Mesenchymal stem cell (in vitro differentiated cells and primary cell): ENCODE measurements around the gene STRADA.

Experiments used
- DNase-seq: peaks from one replicate; pipeline ENCODE4 v3.0.0-alpha.2; 2013
- H2AFZ ChIP-seq: one replicate; pipeline ENCODE4 v1.6.1; 2013; ENCODE audit warnings: low read depth, mild to moderate bottlenecking, control low read depth, inconsistent platforms, low read length, moderate library complexity
- H2AK5ac ChIP-seq: 2 replicates; pipeline ENCODE4 v1.6.1; 2013; ENCODE audit warnings: low read length, moderate library complexity, mild to moderate bottlenecking, inconsistent platforms; ENCODE audit not compliant: severe bottlenecking
- H2BK120ac ChIP-seq: one replicate; pipeline ENCODE4 v1.6.1; 2013; ENCODE audit warnings: low read depth, mild to moderate bottlenecking, inconsistent platforms, low read length, moderate library complexity
- H2BK12ac ChIP-seq, 2 experiments: one replicate each; pipeline ENCODE4 v1.6.1; 2013; ENCODE audit warnings: inconsistent platforms in 2 of 2, low read length in 2 of 2, mild to moderate bottlenecking in 2 of 2, moderate library complexity in 2 of 2, control low read depth in 1 of 2
- H2BK15ac ChIP-seq: one replicate; pipeline ENCODE4 v1.6.1; 2013; ENCODE audit warnings: mild to moderate bottlenecking, low read depth, inconsistent platforms; ENCODE audit not compliant: poor library complexity, severe bottlenecking
- H2BK5ac ChIP-seq: 2 replicates; pipeline ENCODE4 v1.6.1; 2013; ENCODE audit warnings: low read depth, mild to moderate bottlenecking, low read length, control low read depth, inconsistent platforms; ENCODE audit not compliant: poor library complexity, severe bottlenecking
- H3K14ac ChIP-seq, 2 experiments: one replicate each; pipeline ENCODE4 v1.6.1; 2013; ENCODE audit warnings: inconsistent platforms in 2 of 2, low read length in 2 of 2, control low read depth in 1 of 2, mild to moderate bottlenecking in 1 of 2, moderate library complexity in 1 of 2
- H3K18ac ChIP-seq, 2 experiments: one replicate each; pipeline ENCODE4 v1.6.1; 2013; ENCODE audit warnings: inconsistent platforms in 2 of 2, low read length in 2 of 2, control low read depth in 1 of 2, low read depth in 1 of 2, mild to moderate bottlenecking in 1 of 2
- H3K23ac ChIP-seq, 2 experiments: one replicate each; pipeline ENCODE4 v1.6.1; 2013; ENCODE audit warnings: inconsistent platforms in 2 of 2, low read length in 2 of 2, mild to moderate bottlenecking in 2 of 2, moderate library complexity in 2 of 2, control low read depth in 1 of 2
- H3K27ac ChIP-seq: 2 replicates; pipeline ENCODE4 v1.5.1; 2013; ENCODE audit warnings: mild to moderate bottlenecking, moderate library complexity, low read length, control low read depth, inconsistent platforms; ENCODE audit not compliant: poor library complexity, severe bottlenecking
- H3K27me3 ChIP-seq, 2 experiments: 2 replicates each; pipeline versions ENCODE4 v1.6.1 to v1.7.0; 2013; ENCODE audit warnings: low read length in 2 of 2, mild to moderate bottlenecking in 2 of 2, moderate library complexity in 2 of 2, control low read depth in 1 of 2, inconsistent platforms in 1 of 2; ENCODE audit not compliant: control insufficient read depth in 1 of 2, insufficient read depth in 1 of 2
- H3K36me3 ChIP-seq, 2 experiments: 2 replicates each; pipeline versions ENCODE4 v1.6.1 to v1.7.0; 2013; ENCODE audit warnings: low read length in 2 of 2, control low read depth in 1 of 2, inconsistent platforms in 1 of 2, low read depth in 1 of 2, mild to moderate bottlenecking in 1 of 2; ENCODE audit not compliant: insufficient read depth in 2 of 2, control insufficient read depth in 1 of 2
- H3K4ac ChIP-seq, 2 experiments: one replicate each; pipeline ENCODE4 v1.6.1; 2013; ENCODE audit warnings: inconsistent platforms in 2 of 2, low read length in 2 of 2, mild to moderate bottlenecking in 2 of 2, moderate library complexity in 2 of 2, control low read depth in 1 of 2, low read depth in 1 of 2
- H3K4me1 ChIP-seq: 2 replicates; pipeline ENCODE4 v1.6.1; 2013; ENCODE audit warnings: low read depth, low read length, control low read depth; ENCODE audit not compliant: control insufficient read depth, insufficient read depth
- H3K4me2 ChIP-seq: 2 replicates; pipeline ENCODE4 v1.6.1; 2013; ENCODE audit warnings: low read length, mild to moderate bottlenecking, inconsistent platforms; ENCODE audit not compliant: poor library complexity, severe bottlenecking
- H3K4me3 ChIP-seq, 2 experiments: 2 replicates each; pipeline versions ENCODE4 v1.5.1 to v1.7.0; 2013; ENCODE audit warnings: low read length in 2 of 2, mild to moderate bottlenecking in 2 of 2, control low read depth in 1 of 2, low read depth in 1 of 2; ENCODE audit not compliant: insufficient read depth in 1 of 2
- H3K79me1 ChIP-seq: replicated peaks from 2 replicates; pipeline ENCODE4 v1.6.1; 2013; ENCODE audit warnings: mild to moderate bottlenecking, control low read depth, low read length, inconsistent platforms; ENCODE audit not compliant: poor library complexity, severe bottlenecking
- H3K9ac ChIP-seq: 2 replicates; pipeline ENCODE4 v1.7.0; 2013; ENCODE audit warnings: mild to moderate bottlenecking, low read length, moderate library complexity
- H3K9me3 ChIP-seq: 2 replicates; pipeline ENCODE4 v1.7.0; 2013; ENCODE audit warnings: mild to moderate bottlenecking, low read length; ENCODE audit not compliant: control insufficient read depth
- H4K8ac ChIP-seq: one replicate; pipeline ENCODE4 v1.6.1; 2013; ENCODE audit warnings: inconsistent platforms, mild to moderate bottlenecking, low read length, moderate library complexity
- H4K91ac ChIP-seq: one replicate; pipeline ENCODE4 v1.6.1; 2013; ENCODE audit warnings: mild to moderate bottlenecking, low read length, inconsistent platforms
- WGBS: methylation state at CpG from one replicate; pipeline ENCODE4 v1.1.7; 2013; ENCODE audit warnings: mixed read lengths; 5-methylcytosine and 5-hydroxymethylcytosine counted together

Gene STRADA

GRCh38 chr17:63697341-63698286, 44.0 kb downstream of the STRADA start:
- H3K9me3 ChIP-seq = no peaks in the 10 kb centered on the region
- peak overlapping the region; percentile 28 for H4K8ac ChIP-seq
- H3K36me3 ChIP-seq = peaks cover 27 to 54% of the 10 kb centered on the region in 2 experiments
- no peak overlapping the region for H2BK15ac ChIP-seq
- no peak overlapping the region for H3K4me2 ChIP-seq
- no peaks in the 10 kb centered on the region for H3K27me3 ChIP-seq
- H2AK5ac ChIP-seq = peak overlapping the region; percentile 21
- H3K9ac ChIP-seq = no peak overlapping the region
- no peak overlapping the region for H4K91ac ChIP-seq
- no peak overlapping the region for H2BK5ac ChIP-seq
- no peak overlapping the region for H3K23ac ChIP-seq
- WGBS = 88% methylated on average over 22 of the region's 22 CpGs
- no peak overlapping the region for H2BK12ac ChIP-seq
- peak; percentile 20 for DNase-seq
- no peak overlapping the region for H3K4me3 ChIP-seq
- H3K18ac ChIP-seq = peak overlapping the region in 1 of 2 experiments; percentile 11
- H3K14ac ChIP-seq = peak overlapping the region in 1 of 2 experiments; percentile 18
- H3K4me1 ChIP-seq = peaks cover 42% of the 10 kb centered on the region
- no peak overlapping the region for H2AFZ ChIP-seq
- H3K79me1 ChIP-seq = peaks cover 9% of the 10 kb centered on the region
- no peak overlapping the region for H3K27ac ChIP-seq
- no peak overlapping the region for H2BK120ac ChIP-seq
- no peak overlapping the region for H3K4ac ChIP-seq

GRCh38 chr17:63696381-63696961, 45.1 kb downstream of the STRADA start:
- H3K18ac ChIP-seq = no peak overlapping the region
- H3K36me3 ChIP-seq = peaks cover 33 to 64% of the 10 kb centered on the region in 2 experiments
- H3K79me1 ChIP-seq = peaks cover 8% of the 10 kb centered on the region
- no peak overlapping the region for H3K14ac ChIP-seq
- H3K4me2 ChIP-seq = no peak overlapping the region
- H3K4me1 ChIP-seq = peaks cover 42% of the 10 kb centered on the region
- DNase-seq = peak; percentile 47
- no peak overlapping the region for H2BK120ac ChIP-seq
- H3K27ac ChIP-seq = no peak overlapping the region
- no peak overlapping the region for H2BK5ac ChIP-seq
- no peaks in the 10 kb centered on the region for H3K27me3 ChIP-seq
- H2AK5ac ChIP-seq = no peak overlapping the region
- no peak overlapping the region for H3K4me3 ChIP-seq
- 79% methylated on average over 9 of the region's 9 CpGs for WGBS
- no peak overlapping the region for H2BK15ac ChIP-seq
- H3K23ac ChIP-seq = no peak overlapping the region
- no peak overlapping the region for H4K8ac ChIP-seq
- no peak overlapping the region for H2AFZ ChIP-seq
- no peak overlapping the region for H3K9ac ChIP-seq
- no peak overlapping the region for H2BK12ac ChIP-seq
- no peak overlapping the region for H4K91ac ChIP-seq
- no peak overlapping the region for H3K4ac ChIP-seq
- no peaks in the 10 kb centered on the region for H3K9me3 ChIP-seq

DNA sequence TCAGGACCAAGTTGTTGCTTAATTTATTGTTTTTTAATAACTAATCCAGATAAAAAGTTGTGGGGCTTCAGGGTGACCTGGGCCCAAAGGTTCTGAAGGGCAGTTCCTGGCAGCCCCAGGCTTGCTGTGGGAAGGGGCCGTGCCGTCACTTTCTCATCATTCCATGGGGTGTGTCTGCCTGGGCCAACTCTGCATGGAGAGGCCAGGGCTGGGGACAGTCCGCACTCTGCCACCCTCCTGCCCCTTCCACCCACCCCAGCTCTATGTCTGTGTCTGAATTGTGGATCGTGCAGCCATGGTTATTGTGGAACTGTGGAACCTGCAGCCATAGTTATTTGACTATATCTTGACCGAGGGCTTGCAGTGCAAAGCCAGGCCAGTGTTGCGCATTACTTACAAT, 45.7 kb downstream of the STRADA start:
- H3K4ac ChIP-seq = no peak overlapping the region
- no peak overlapping the region for H3K18ac ChIP-seq
- no peak overlapping the region for H3K4me3 ChIP-seq
- no peak overlapping the region for H3K4me2 ChIP-seq
- H2BK15ac ChIP-seq = no peak overlapping the region
- H3K9me3 ChIP-seq = no peaks in the 10 kb centered on the region
- 98% methylated on average over 5 of the region's 6 CpGs for WGBS
- H3K23ac ChIP-seq = no peak overlapping the region
- no peak overlapping the region for H3K27ac ChIP-seq
- H2AK5ac ChIP-seq = no peak overlapping the region
- H3K36me3 ChIP-seq = peaks cover 38 to 67% of the 10 kb centered on the region in 2 experiments
- DNase-seq = no peak
- H2BK120ac ChIP-seq = no peak overlapping the region
- no peak overlapping the region for H2BK5ac ChIP-seq
- H3K9ac ChIP-seq = no peak overlapping the region
- H4K91ac ChIP-seq = no peak overlapping the region
- peaks cover 7% of the 10 kb centered on the region for H3K79me1 ChIP-seq
- no peaks in the 10 kb centered on the region for H3K27me3 ChIP-seq
- no peak overlapping the region for H3K14ac ChIP-seq
- H4K8ac ChIP-seq = no peak overlapping the region
- peaks cover 37% of the 10 kb centered on the region for H3K4me1 ChIP-seq
- H2AFZ ChIP-seq = no peak overlapping the region
- H2BK12ac ChIP-seq = no peak overlapping the region
